Uterus (tissue), 4 donors: ENCODE data around the gene TOMM6. TPM values are rescaled to one million over a fixed set of nuclear protein-coding genes. Genes with fewer than 3 reads are reported as not detected.
"Not testable (repeated sequence)": the region's sequence is repeated elsewhere in the genome, so short reads cannot be mapped to it uniquely, and the experiment has no call there.

Experiments
- DNase-seq, 2 donors: peaks; one replicate each; pipeline ENCODE4 v3.0.0-alpha.2; 2019 to 2020
- H3K27ac ChIP-seq, 2 donors: fragments of 200-600 bp; sonication (generic); 1 replicate in 1 of 2; 2 replicates in 1 of 2; pipeline ENCODE4 v1.5.1; 2016 to 2018
- H3K27me3 ChIP-seq, 2 donors: fragments of 200-600 bp; sonication (generic); one replicate each; pipeline ENCODE4 v1.5.1; 2018 to 2019; ENCODE audit warnings: control low read depth in 1 of 2
- H3K36me3 ChIP-seq, 2 donors: fragments of 200-600 bp; sonication (generic); one replicate each; pipeline ENCODE4 v1.5.1; 2019; ENCODE audit warnings: control low read depth in 1 of 2
- H3K4me1 ChIP-seq, 2 donors: fragments of 200-600 bp; sonication (generic); one replicate each; pipeline ENCODE4 v1.5.1; 2018 to 2019; ENCODE audit warnings: control low read depth in 1 of 2
- H3K4me3 ChIP-seq, 2 donors: fragments of 200-600 bp; sonication (generic); 1 replicate in 1 of 2; 2 replicates in 1 of 2; pipeline ENCODE4 v1.5.1; 2018 to 2019; ENCODE audit warnings: mild to moderate bottlenecking in 1 of 2
- H3K9me3 ChIP-seq, 2 donors: fragments of 200-600 bp; sonication (generic); one replicate each; pipeline ENCODE4 v1.5.1; 2019; ENCODE audit warnings: control low read depth in 1 of 2
- POLR2A ChIP-seq, 2 donors: fragments of 450-650 bp; IDR thresholded peaks; one replicate each; pipeline ENCODE4 v1.6.1; 2016; ENCODE audit warnings: antibody characterized with exemption in 2 of 2, mild to moderate bottlenecking in 1 of 2, moderate library complexity in 1 of 2
- intact Hi-C: fragments of 100-400 bp; cut with DNase I; formaldehyde crosslinking; loops from one replicate; pipeline ENCODE4 v1.15.1; 2023; ENCODE audit warnings: low total_unique reads
- total RNA-seq, 4 donors: library from RNA; depleted of rRNA in 3 of 4; stranded (reverse); fragments of >200 nt in 3 of 4; gene quantifications; one replicate each; pipeline versions ENCODE4 v1.1.0 to v1.2.4, GENCODE V29; 2014 to 2023
- TF ChIP-seq, protein P1 (sequence below), 4 experiments: fragments of 200-600 bp in 2 of 4; fragments of 450-650 bp in 2 of 4; sonication (generic) in 2 of 4; IDR thresholded peaks; one replicate each; pipeline ENCODE4 v1.5.1; 2016 to 2019; ENCODE audit warnings: antibody characterized with exemption in 4 of 4, mild to moderate bottlenecking in 2 of 4, moderate library complexity in 1 of 4
- donor health status: DM: yes; HTN: yes; CAD: no.

Gene TOMM6
- total RNA-seq, 4 donors from 2014 or later: 53.1 to 164 (median 96.0) TPM

DNA sequence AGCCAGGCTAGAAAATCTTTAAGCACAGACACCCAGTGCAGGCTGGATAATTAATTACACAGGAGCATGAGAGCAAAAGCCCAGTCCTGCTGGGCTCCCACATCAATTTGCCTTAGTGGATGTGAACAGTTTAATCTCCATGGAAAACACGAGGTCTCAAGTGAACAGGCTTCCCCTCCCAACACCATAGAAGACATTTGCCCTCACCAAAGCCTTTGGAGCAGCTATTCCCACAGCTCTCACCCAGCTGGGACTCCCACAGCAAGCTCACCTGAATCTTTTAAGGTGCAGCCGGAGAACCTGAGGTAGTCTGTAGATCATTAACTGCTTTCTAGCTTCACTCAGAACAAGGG is 12.0 kb downstream of the TOMM6 start:
- TF ChIP-seq, protein P1, sequence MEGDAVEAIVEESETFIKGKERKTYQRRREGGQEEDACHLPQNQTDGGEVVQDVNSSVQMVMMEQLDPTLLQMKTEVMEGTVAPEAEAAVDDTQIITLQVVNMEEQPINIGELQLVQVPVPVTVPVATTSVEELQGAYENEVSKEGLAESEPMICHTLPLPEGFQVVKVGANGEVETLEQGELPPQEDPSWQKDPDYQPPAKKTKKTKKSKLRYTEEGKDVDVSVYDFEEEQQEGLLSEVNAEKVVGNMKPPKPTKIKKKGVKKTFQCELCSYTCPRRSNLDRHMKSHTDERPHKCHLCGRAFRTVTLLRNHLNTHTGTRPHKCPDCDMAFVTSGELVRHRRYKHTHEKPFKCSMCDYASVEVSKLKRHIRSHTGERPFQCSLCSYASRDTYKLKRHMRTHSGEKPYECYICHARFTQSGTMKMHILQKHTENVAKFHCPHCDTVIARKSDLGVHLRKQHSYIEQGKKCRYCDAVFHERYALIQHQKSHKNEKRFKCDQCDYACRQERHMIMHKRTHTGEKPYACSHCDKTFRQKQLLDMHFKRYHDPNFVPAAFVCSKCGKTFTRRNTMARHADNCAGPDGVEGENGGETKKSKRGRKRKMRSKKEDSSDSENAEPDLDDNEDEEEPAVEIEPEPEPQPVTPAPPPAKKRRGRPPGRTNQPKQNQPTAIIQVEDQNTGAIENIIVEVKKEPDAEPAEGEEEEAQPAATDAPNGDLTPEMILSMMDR (IDR thresholded peaks at IDR 0.05): no peak
- no peak for TF ChIP-seq POLR2A (IDR thresholded peaks at IDR 0.05)
- Histone ChIP-seq H3K27me3 (no peaks in the 10 kb centered on the region), H3K9me3 (no peaks in the 10 kb centered on the region), H3K4me3 (no peak overlapping the region), H3K36me3 (no peaks in the 10 kb centered on the region), H3K4me1 (no peaks in the 10 kb centered on the region), H3K27ac (no peak overlapping the region)
- intact Hi-C loops: no loop called here
- DNase-seq: no peak

DNA sequence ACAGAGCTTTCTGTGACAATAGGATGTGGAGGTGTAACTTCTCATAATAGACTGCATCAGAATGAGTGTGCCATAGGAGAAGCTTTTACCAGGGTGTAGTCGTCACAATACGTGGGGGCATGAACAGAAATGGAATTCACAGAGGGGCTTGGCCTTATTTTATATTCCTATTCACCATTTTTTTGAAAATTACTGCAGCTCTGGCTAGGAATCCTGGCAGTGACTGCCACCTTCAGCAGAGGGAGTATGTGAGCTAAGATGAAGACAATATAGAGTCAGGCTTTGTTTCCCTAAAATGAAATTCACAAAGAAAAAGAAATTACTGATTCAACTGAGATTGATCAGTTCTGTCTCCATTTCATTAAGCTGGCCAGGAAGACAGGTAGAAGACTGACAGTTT is 13.9 kb downstream of the TOMM6 start:
- Histone ChIP-seq H3K4me1 (no peaks in the 10 kb centered on the region), H3K36me3 (no peaks in the 10 kb centered on the region), H3K27ac (no peak overlapping the region), H3K27me3 (no peaks in the 10 kb centered on the region), H3K9me3 (no peaks in the 10 kb centered on the region), H3K4me3 (no peak overlapping the region)
- DNase-seq: no peak
- intact Hi-C loops: no loop called here
- no peak for TF ChIP-seq POLR2A (IDR thresholded peaks at IDR 0.05)

DNA sequence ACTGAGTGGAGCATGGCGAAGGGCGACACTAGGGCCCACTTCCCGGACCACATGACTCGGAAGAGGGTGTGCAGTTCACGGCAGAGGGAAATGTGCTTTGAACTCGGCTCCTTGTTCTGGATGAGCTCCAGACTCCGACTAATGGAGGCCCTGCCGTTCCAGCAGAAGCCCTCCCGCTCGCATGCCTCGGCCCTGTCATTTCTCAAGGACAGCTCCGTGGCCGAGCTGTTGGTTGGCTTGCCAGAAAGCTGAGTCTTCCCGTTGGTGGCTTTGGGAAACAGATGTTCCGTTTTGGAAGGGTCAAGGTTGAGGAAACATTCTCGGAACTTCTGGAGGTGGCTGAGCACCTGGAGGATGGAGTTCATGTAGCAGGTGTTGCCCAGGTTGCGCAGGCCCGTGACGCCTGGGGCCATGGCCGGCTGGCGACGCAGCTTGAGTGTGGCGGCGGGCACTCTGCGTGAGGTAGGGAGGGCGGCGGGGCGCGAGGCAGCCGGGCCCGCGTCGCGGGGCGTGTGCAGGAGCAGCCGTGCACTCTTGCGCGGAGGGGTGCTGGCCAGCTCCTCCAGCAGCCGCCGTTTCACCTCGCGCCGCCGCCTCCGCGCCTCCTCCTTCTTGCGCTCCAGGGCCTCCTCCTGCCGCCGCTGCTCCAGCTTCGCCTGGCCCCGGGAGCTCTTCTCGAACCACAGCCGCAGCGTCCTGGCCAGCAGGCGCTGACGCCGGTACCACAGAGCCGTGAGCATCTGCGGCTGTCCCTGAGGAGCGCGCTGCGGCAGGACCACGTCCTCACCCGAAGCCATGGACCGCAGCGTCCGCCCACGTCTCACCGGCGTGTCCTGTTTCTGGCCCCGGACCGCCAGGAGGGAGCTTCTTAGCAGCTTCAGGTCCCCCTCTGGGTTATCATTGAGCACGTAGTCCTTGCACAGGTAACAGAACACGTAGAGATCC is 18.6 kb downstream of the TOMM6 start:
- no peak for DNase-seq
- Histone ChIP-seq H3K27ac (no peak overlapping the region), H3K36me3 (no peaks in the 10 kb centered on the region), H3K4me3 (no peak overlapping the region), H3K9me3 (no peaks in the 10 kb centered on the region), H3K4me1 (no peaks in the 10 kb centered on the region), H3K27me3 (no peaks in the 10 kb centered on the region)
- intact Hi-C loops: no loop called here
- TF ChIP-seq POLR2A (IDR thresholded peaks at IDR 0.05): no peak
- TF ChIP-seq, protein P1 (IDR thresholded peaks at IDR 0.05): no peak

DNA sequence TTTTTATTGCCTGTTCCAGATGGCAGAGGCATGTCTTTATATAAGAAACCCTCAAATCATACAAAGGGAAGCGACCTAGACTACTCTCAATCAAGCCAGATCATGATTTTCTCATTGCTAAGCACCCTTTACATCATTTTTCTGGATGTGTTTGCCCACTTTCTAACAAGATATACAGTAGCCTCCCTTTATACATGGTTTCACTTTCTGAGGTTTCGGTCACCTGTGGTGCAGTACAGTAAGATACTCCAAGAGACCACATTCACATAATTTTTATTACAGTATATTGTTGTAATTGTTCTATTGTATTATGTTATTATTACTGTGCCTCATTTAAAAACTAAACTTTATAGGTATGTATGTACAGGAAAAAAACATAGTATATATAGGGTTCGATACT is 23.6 kb downstream of the TOMM6 start:
- no peak for DNase-seq
- TF ChIP-seq POLR2A (IDR thresholded peaks at IDR 0.05): no peak
- TF ChIP-seq, protein P1 (IDR thresholded peaks at IDR 0.05): no peak
- intact Hi-C loops: no loop called here

DNA sequence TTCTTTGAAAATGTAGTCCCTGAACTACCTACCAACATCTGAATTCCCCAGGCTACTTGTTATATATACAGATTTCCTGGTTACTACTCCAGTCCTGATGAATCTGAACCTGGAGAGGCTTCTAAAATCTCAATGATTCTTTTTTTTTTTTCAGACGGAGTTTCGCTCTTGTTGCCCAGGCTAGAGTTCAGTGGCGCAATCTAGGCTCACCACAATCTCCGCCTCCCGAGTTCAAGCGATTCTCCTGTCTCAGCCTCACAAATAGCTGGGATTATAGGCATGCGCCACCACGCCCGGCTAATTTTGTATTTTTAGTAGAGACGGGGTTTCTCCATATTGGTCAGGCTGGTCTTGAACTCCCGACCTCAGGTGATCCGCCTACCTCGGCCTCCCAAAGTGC is 24.5 kb downstream of the TOMM6 start:
- H3K4me3 ChIP-seq, H3K27me3 ChIP-seq, H3K36me3 ChIP-seq, intact Hi-C loops, H3K9me3 ChIP-seq, H3K27ac ChIP-seq, H3K4me1 ChIP-seq, DNase-seq: not testable (repeated sequence)

More for the DNA sequence above, 23.6 kb downstream of the TOMM6 start:
- Histone ChIP-seq H3K36me3 (no peaks in the 10 kb centered on the region), H3K27ac (no peak overlapping the region), H3K9me3 (no peaks in the 10 kb centered on the region), H3K4me3 (no peak overlapping the region), H3K4me1 (no peaks in the 10 kb centered on the region), H3K27me3 (no peaks in the 10 kb centered on the region)

DNA sequence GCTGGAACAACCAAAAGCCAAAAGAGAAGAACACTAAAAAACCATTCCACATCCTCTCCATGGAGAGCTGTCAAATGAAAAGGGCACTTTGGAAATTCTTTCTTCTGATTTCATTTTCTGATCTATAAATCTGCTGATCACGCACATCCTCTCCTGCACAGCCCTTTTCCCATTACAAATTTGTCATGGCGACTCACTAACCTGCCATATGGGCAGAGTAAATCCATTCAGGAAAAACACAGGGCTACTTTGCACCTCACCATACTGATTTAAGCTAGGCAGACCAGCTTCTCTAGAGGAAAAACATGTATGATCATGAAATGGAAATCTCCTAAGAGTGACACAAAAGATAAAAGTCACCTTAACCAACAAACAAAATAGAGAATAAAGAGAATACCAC is 26.0 kb downstream of the TOMM6 start:
- no peak for TF ChIP-seq POLR2A (IDR thresholded peaks at IDR 0.05)
- TF ChIP-seq, protein P1 (IDR thresholded peaks at IDR 0.05): no peak
- Histone ChIP-seq H3K36me3 (no peaks in the 10 kb centered on the region), H3K27me3 (no peaks in the 10 kb centered on the region), H3K4me1 (no peaks in the 10 kb centered on the region), H3K9me3 (no peaks in the 10 kb centered on the region), H3K27ac (no peak overlapping the region), H3K4me3 (no peak overlapping the region)
- intact Hi-C loops: no loop called here
- no peak for DNase-seq
